RWPE1 (cell line): ENCODE results near the gene TXN2.

Experiments used
- CTCF ChIA-PET: fragments of 350-600 bp; sonication (Branson Sonifier 250); formaldehyde crosslinking; extraction: SDS; loops from one replicate; lab custom pipeline; 2021; lab: Yijun Ruan, JAX
- POLR2A ChIA-PET: fragments of 400-600 bp; formaldehyde crosslinking; extraction: SDS; loops from one replicate; lab custom pipeline; 2020; ENCODE audit warnings: antibody characterized with exemption; ENCODE audit not compliant: low non-redundant PET; lab: Yijun Ruan, JAX
- DNase-seq: peaks from one replicate; pipeline ENCODE4 v3.0.0; 2012; ENCODE audit warnings: low spot score
- H3K27ac ChIP-seq: fragments of 450-650 bp; 2 replicates; pipeline ENCODE4 v1.5.1; 2017
- CTCF ChIP-seq: fragments of 450-650 bp; conservative IDR thresholded peaks from 2 replicates; pipeline ENCODE4 v1.5.1; 2017; ENCODE audit warnings: low read depth, mild to moderate bottlenecking

The TXN2 gene

GRCh38 chr22:36442506-36443197 is 38.8 kb downstream of the TXN2 start:
- peak overlapping the region; percentile 6; the same call in 1 of the 2 replicates for H3K27ac ChIP-seq
- ChIA-PET POLR2A (no interaction called here), CTCF (interaction anchor here (0.6 kb wide), 1 partner anchor 812 kb away, joined by 3 read pairs; no protein-coding TSS in a partner anchor)
- no peak for TF ChIP-seq CTCF
- DNase-seq, result no peak

GRCh38 chr22:36440429-36441002 is 40.9 kb downstream of the TXN2 start:
- peak overlapping the region; percentile 66 for H3K27ac ChIP-seq
- POLR2A ChIA-PET, result no interaction called here
- no peak for TF ChIP-seq CTCF
- no peak for DNase-seq
- CTCF ChIA-PET, result no interaction called here

GRCh38 chr22:36439481-36440271 is 41.8 kb downstream of the TXN2 start:
- CTCF ChIA-PET, result no interaction called here
- H3K27ac ChIP-seq, result peak overlapping the region; percentile 66
- peak; percentile 91 for DNase-seq
- no peak for TF ChIP-seq CTCF
- POLR2A ChIA-PET, result no interaction called here

GRCh38 chr22:36435516-36436415 is 45.7 kb downstream of the TXN2 start:
- ChIA-PET CTCF (no interaction called here), POLR2A (no interaction called here)
- TF ChIP-seq CTCF, result no peak
- no peak overlapping the region for H3K27ac ChIP-seq
- DNase-seq, result no peak

- ChIA-PET CTCF (no interaction called here), POLR2A (no interaction called here)
- peak overlapping the region; percentile 15; the same call in 1 of the 2 replicates for H3K27ac ChIP-seq
- no peak for DNase-seq
- TF ChIP-seq CTCF, result no peak
These were observed 47.9 kb downstream of the TXN2 start for GRCh38 chr22:36433318-36434231.
